Activated naive CD4-positive, alpha-beta T cell treated with anti-CD3 and anti-CD28 coated beads, Interleukin-2, amount 50 U/mL, for 72 hours (primary cell): ENCODE results near the gene SEZ6L2. TPM values are rescaled to one million over a fixed set of nuclear protein-coding genes. Genes with fewer than 3 reads are reported as not detected.
"Not testable (repeated sequence)": the region's sequence is repeated elsewhere in the genome, so short reads cannot be mapped to it uniquely, and the experiment has no call there.

Source experiments
- ATAC-seq, 2 donors: fragments of 150-1000 bp; cut with Tn5 transposase; 2 replicates each; pipeline ENCODE4 v1.10.0; 2021; ENCODE audit warnings: mild to moderate bottlenecking in 2 of 2, moderate library complexity in 2 of 2
- DNase-seq, 2 donors: peaks; one replicate each; pipeline ENCODE4 v3.0.0; 2021 to 2022; ENCODE audit warnings: low spot score in 2 of 2
- H3K27ac Mint-ChIP-seq, 2 donors: one replicate each; pipeline ENCODE4 v1.8.0; 2022; ENCODE audit warnings: mild to moderate bottlenecking in 2 of 2, mixed read lengths in 2 of 2
- H3K36me3 Mint-ChIP-seq, 2 donors: one replicate each; pipeline ENCODE4 v1.8.0; 2022; ENCODE audit warnings: mixed read lengths in 2 of 2
- H3K9me3 Mint-ChIP-seq, 2 donors: one replicate each; pipeline ENCODE4 v1.8.0; 2022; ENCODE audit warnings: mixed read lengths in 2 of 2
- total RNA-seq, 2 donors: library from RNA; stranded (reverse); gene quantifications; one replicate each; pipeline ENCODE4 v1.2.3, GENCODE V29; 2022

SEZ6L2 gene
- total RNA-seq, 2 donors from 2014 or later = 0.35 to 1.3 TPM

DNA sequence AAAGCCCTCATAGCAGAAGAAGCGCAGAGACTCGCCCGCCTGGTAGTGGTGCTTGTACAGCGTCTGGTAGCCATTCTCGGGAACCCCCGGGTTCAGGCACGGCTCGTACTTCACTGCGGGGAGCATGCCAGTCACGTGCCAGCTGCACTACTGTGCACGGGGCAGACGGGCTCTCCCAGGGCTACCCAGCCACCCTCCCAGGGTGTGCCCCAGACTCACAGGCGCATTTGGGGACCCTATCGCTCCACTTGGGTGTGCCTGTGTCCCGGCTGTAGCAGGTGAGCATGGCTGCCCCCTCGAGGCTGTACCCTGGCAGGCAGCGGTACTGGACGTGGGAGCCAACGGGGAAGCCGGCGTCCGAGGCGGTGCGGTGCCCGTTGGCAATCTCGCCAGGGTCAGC is 26.0 kb downstream of the SEZ6L2 start:
- ATAC-seq = no peak
- no peaks in the 10 kb centered on the region for H3K36me3 Mint-ChIP-seq

DNA sequence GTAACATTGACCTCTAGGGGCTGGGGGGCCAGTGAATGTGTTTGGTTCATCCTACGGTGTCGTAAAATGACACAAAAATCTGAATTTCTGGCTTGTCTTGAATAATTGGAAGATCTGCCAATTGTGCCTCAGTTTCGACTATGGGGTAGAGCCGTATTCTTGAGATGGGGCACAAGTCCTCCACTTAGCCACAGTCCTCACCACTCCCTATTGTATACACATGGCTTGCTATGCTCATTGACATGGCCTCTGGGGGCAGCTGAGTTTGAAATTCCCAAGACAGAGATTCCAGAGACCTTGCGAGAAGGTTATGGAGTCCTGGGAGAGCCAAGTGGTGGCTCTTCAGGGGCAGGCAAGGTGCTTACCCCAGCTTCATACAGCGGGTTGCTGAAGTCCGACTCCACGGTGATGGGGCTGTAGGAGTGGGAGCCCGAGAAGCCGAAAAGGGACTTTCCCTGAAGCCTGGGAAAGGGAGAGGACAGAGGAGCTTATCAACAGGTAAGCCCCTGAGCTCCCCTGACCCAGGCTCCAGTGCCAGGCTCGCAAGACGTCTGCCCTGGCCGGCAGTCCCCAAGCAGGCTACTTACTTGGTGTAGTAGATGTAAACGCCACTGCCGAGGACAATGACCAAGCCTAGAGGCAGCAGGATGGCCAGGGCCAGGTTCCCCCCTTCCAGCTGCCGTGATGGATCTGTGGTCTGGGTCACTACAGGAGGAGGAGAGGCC is 27.4 kb downstream of the SEZ6L2 start:
- H3K27ac Mint-ChIP-seq = no peak overlapping the region
- ATAC-seq (no peak), DNase-seq (no peak)
- no peaks in the 10 kb centered on the region for H3K36me3 Mint-ChIP-seq
- H3K9me3 Mint-ChIP-seq = no peaks in the 10 kb centered on the region

More for the DNA sequence above, 26.0 kb downstream of the SEZ6L2 start:
- H3K27ac Mint-ChIP-seq = no peak overlapping the region
- no peaks in the 10 kb centered on the region for H3K9me3 Mint-ChIP-seq
- DNase-seq = no peak

DNA sequence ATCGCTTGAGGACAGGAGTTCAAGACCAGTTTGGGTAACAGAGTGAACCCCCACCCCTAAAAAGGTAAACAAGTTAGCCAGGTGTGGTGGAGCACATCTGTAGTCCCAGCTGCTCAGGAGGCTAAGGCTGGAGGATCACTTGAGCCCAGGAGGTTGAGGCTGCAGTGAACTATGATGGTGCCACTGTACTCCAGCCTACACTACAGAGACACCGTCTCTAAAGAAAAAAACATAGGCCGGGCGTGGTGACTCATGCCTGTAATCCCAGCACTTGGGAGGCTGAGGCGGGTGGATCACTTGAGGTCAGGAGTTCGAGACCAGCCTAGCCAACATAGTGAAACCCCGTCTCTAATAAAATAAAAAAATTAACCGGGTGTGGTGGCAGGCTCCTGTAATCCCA is 30.3 kb downstream of the SEZ6L2 start:
- ATAC-seq, H3K27ac Mint-ChIP-seq, H3K9me3 Mint-ChIP-seq, DNase-seq, H3K36me3 Mint-ChIP-seq: not testable (repeated sequence)

DNA sequence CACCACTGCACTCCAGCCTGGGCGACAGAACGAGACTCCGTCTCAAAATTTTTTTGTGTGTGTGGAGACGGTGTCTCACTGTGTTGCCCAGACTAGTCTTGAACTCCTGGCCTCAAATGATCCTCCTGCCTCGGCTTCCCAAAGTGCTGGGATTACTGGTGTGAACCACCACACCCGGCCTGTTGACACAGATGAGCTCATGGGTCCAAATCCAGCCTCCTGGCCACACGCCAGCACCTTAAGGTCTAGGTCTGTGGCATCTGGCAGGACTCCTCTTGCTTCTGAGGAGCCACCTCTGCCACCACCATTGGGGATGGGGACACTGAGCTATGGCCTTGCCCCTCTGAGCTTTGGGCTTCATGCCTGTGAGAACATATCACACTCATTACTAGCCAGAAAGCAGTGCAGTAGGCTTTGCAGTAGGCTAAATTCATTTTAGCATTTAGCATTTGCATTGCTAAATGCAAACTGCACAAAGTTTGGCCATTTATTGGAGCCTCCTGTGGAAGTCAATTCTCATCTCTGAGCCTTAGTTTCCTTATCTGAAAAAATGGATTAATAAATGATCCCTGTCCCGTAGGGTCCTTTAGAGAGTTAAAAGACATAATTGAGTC is 30.8 kb downstream of the SEZ6L2 start:
- Mint-ChIP-seq H3K27ac (no peak overlapping the region), H3K36me3 (no peaks in the 10 kb centered on the region), H3K9me3 (no peaks in the 10 kb centered on the region)
- no peak for ATAC-seq
- no peak for DNase-seq

DNA sequence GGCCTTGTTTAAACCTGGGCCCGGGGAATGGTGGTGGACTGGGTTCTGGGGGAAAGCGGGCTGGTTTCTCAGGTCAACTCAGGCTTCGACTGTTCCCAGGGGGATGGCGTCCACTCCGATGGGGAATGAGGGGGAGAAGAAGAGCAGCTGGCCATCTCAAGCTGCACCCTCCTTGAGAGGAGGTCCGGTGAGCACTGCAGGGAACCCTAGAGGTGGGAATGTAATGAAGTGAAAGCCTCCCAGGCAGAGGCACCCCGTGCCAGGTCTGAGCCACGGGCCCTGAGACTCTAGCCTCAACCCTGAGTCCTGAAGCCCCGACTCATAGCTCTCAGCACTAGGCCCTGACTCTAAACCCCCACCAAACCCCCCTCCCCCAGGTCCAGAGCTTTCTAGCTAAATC is 35.1 kb downstream of the SEZ6L2 start:
- H3K9me3 Mint-ChIP-seq = no peaks in the 10 kb centered on the region
- peaks cover 6% of the 10 kb centered on the region in 2 donors for H3K36me3 Mint-ChIP-seq
- ATAC-seq = no peak
- H3K27ac Mint-ChIP-seq = peak overlapping the region in 1 of 2 donors; percentile 97
- no peak for DNase-seq

DNA sequence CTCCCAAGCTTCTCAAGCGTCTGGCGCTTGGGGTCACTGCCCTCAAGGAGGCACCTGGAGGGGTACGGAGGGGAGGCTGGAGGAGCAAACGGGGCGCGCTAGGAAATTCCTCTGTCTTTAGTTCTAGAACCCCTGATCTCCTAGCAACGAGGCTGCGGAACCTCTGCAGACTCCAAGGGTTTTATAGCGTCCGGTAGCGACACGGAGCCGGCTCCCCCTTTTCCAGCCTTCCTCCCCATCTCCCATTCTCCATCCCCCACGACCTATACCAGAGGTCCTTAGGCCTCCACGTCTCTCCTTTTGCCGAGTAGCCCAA is 35.7 kb downstream of the SEZ6L2 start:
- H3K9me3 Mint-ChIP-seq = no peaks in the 10 kb centered on the region
- DNase-seq = no peak
- H3K27ac Mint-ChIP-seq = peak overlapping the region; percentile 97 to 99
- H3K36me3 Mint-ChIP-seq = peaks cover 6% of the 10 kb centered on the region in 2 donors
- ATAC-seq = no peak

DNA sequence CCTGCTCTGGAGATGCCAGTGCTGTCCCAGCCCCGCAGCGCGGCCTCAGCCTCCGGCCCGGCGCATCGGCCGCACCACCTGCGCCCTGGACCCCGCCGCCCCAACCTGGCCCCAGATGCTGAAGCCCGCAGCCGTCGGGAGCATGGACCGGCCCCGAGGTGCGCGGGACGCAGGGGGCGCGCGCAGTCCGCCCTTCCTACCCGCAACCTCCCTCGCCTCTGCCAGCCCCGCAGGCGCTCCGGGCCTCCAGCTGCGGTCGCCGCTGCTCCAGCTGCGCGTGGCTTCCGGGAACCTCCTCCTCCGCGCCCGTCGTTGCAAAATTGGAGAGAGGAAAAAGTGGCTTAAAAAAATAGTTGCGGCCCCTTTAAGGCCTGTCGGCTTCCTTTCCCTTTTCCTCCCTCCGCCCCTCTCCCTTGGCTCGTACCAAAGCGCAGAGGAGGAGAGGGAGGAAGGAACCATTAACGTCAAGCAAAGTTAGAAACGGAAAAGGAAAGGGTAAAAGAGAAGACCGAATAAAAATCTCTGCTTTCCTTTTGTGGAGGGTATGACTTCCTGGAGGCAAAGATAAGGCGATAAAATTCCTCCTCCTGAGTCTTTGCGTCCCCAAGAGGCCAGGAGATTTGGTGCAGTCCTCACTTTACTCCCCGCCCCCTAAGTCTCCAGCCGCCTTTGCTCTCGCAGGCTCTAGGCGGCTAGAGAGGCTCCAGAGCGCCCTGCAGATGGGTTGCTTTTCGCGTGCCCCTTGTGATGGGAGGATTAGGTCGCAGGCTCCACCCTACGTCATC is 36.3 kb downstream of the SEZ6L2 start, which contains the start of gene CDIPT:
CDIPT (minus strand) TSS at position 343 of the 785 bp plus-strand sequence. CDS start 369 bp downstream, outside the sequence.
- peak; percentile 87 to 92 for DNase-seq
- Mint-ChIP-seq H3K9me3 (no peaks in the 10 kb centered on the region), H3K36me3 (peaks cover 6 to 12% of the 10 kb centered on the region in 2 donors), H3K27ac (peak within 1 kb of the TSS; percentile 97 to 99)
- peak; percentile 90 to 99 for ATAC-seq

DNA sequence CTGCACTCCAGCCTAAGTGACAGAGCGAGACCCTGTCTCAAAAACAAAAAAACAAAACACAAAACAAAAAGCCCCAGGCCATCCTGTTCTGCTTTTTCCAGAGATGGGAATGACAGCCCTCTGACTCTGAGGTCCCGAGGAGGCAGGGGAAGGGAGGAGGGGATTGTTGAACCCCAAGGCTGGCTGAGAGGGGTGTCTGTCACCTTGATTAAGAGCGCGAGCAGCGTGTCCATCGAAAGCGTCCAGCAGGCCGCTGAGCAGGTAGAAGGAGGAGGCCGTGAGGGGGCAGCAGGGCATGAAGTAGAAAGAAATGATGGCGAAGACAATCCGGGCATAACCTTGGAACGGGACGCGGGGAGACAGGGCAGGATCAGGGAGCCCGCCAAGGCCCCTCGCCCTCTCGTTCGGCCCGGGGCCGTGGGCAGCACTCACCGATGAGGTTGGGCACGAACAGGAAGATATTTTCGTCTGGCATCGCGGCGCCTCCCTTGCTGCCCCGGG is 36.9 kb downstream of the SEZ6L2 start:
- peak overlapping the region; percentile 96 to 97 for H3K27ac Mint-ChIP-seq
- H3K9me3 Mint-ChIP-seq = no peaks in the 10 kb centered on the region
- DNase-seq = peak in 1 of 2 donors; percentile 21
- H3K36me3 Mint-ChIP-seq = peaks cover 6 to 12% of the 10 kb centered on the region in 2 donors
- ATAC-seq = peak in 1 of 2 donors; percentile 9

DNA sequence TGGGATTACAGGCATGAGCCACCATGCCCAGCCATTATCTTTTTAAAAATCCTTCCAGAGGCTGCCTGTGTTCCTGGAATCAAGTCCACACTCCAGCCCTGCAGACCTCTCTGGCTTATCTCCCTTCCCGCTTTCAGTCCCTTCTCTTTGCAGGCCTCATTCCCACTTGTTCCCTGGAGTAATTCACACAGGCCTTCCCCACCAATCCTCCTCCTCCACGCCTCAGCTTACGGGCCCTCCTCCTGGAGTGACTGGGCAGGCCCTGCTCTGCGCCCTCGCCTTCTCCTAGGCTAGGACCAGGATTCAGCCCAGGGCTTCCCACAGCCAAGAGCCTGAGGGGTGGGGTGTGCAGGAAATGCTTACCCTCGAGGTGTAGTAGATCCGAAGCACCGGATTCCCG is 39.1 kb downstream of the SEZ6L2 start:
- peak overlapping the region; percentile 52 to 92 for H3K27ac Mint-ChIP-seq
- peaks cover 6 to 12% of the 10 kb centered on the region in 2 donors for H3K36me3 Mint-ChIP-seq
- no peak for ATAC-seq

DNA sequence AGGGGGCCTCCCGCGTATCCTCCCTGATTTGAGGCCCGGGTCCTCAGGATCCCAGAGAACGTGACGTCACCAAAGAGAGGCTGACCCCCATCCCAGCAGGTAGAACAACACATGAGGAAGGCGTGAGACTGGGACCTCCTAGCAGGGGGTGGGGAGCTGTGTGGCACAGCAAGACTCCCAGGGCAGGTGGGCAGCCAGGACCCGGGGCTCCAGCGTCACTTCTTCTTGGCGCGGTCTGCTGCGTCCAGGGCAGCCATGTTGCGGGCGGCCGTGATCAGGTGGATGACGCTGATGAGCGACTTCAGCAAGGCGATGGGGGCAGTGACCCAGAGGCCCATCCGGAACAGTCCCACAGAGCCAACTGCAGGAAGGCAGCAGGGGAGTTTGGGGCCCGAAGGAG is 40.4 kb downstream of the SEZ6L2 start:
- Mint-ChIP-seq H3K36me3 (peaks cover 6 to 12% of the 10 kb centered on the region in 2 donors), H3K27ac (no peak overlapping the region), H3K9me3 (no peaks in the 10 kb centered on the region)
- DNase-seq (no peak), ATAC-seq (no peak)

More for the DNA sequence above, 39.1 kb downstream of the SEZ6L2 start:
- no peak for DNase-seq
- H3K9me3 Mint-ChIP-seq = no peaks in the 10 kb centered on the region

DNA sequence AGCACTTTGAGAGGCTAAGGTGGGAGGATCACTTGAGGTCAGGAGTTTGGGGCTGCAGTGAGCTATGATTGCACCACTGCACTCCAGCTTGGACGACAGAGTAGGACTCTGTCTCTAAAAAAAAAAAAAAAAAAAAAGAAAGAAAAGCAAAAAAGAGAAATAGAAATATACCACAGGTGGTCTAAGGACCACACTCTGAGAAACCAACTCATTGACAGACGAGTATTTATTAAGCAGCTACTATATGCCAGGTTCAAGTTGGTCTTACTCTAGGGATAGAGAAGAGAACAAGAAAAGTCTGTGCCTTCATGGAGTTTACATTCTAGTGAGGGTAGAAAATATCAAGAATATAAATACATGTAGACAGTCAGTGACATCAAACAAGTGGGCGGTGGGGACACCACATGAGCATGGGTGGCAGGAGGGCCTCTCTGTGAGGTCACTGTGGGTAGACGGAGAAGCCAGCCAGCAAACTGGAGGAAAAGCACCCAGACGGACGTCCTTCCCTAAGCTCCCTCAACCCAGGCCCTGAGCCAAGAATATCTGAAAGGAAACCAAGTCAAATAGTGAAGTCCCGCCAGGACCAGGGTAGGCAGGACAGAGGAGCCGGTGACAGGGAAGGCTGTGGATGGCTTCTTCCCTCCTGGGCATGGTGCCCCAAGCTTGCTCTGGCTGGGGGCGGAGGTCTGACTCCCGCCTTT is 41.1 kb downstream of the SEZ6L2 start:
- H3K9me3 Mint-ChIP-seq = no peaks in the 10 kb centered on the region
- H3K27ac Mint-ChIP-seq = peak overlapping the region in 1 of 2 donors; percentile 31
- no peak for DNase-seq
- no peak for ATAC-seq
- H3K36me3 Mint-ChIP-seq = peaks cover 6 to 12% of the 10 kb centered on the region in 2 donors

DNA sequence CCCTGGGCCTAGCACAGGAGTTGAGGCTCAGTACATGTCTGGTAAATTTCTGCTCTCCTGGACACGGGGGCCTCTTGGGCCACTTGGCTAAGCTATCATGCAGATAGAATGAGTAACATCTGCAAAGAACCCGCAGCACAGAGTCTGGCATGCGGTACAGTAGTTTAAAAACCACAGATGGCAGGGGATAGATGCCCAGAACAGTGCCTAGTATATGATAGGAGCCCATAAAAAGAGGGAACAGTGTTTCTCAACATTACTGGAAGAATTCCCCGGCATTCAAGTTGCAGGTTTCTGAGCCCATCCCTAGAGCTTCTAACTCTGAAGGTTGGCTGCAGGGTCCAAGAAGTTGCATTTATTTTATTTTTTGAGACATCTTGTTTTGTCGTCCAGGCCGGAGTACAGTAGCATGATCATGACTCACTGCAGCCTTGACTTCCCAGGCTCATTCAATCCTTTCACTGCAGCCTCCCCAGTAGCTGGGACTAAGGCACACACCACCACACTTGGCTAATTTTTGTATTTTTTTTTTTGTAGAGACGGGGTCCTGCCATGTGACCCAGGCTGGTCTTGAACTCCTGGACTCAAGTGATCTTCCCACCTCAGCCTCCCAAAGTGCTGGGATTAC is 42.1 kb downstream of the SEZ6L2 start:
- Mint-ChIP-seq H3K36me3 (peaks cover 2 to 7% of the 10 kb centered on the region in 2 donors), H3K9me3 (no peaks in the 10 kb centered on the region), H3K27ac (no peak overlapping the region)
- DNase-seq (no peak), ATAC-seq (no peak)

DNA sequence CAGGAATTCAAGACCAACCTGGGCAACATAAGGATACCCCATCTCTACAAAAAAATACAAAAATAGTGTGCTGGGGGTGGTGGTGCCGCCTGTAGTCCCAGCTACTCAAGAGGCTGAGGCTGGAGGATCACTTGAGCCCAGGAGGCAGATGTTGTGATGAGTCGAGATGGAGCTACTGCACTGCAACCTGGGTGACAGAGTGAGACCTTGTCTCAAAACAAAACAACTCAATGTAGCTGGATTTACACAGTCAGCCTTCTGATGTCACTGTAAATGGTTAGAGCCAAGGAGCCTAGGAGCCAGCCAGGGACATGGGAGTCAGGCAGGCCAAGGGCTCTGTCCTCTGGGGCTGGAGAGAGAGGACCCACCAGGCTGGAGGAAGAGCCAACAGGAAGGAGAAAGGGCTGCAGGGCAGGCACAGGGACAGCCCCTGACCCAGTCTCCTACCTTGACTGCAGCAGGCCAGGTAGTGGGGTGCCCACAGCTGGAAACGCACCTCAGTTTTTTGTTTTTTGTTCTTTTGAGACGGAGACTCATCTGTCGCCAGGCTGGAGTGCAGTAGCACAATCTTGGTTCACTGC is 44.7 kb downstream of the SEZ6L2 start:
- Mint-ChIP-seq H3K9me3 (no peaks in the 10 kb centered on the region), H3K36me3 (peaks cover 0 to 6% of the 10 kb centered on the region in 2 donors), H3K27ac (peak overlapping the region; percentile 25 to 52)
- ATAC-seq (peak; percentile 47 to 56), DNase-seq (no peak)

DNA sequence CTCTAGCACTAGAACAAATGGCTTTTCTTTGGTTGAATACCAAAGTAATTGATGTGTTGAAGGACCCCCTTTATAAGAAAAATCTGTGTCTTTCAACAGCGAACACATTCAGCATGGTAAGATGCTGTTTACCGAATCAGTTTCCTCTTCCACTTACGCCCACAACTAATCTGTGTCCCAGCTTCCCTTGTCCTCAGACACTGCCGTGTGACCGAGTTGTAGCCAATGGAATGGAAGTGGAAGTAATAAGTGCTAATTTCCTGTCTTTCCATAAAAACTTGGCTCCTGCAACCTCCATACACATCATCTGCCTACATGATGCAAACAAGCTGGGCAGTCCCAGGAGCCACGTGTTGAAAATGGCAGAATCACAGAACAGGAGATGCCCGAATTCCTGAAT is 46.7 kb downstream of the SEZ6L2 start:
- no peaks in the 10 kb centered on the region for H3K36me3 Mint-ChIP-seq
- H3K27ac Mint-ChIP-seq = no peak overlapping the region
- no peak for DNase-seq
- no peak for ATAC-seq
- H3K9me3 Mint-ChIP-seq = no peaks in the 10 kb centered on the region

DNA sequence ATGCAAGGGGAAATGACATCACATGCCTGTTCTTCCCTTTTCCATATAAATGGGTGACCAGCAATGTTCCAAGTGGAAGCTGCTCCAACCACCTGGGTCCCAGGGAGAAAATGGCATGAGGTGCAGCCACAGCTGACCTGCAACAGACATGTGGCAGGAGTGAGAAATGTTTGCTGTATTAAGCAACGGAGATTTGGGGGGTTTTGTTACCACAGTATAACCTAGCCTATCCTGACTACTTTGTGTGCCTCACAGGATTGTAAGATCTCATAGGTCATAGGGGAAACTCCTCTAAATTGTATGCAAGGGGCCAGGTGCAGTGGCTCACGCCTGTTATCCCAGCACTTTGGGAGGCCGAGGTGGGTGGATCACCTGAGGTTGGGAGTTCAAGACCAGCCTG is 48.4 kb downstream of the SEZ6L2 start:
- Mint-ChIP-seq H3K27ac (no peak overlapping the region), H3K9me3 (no peaks in the 10 kb centered on the region), H3K36me3 (peaks cover 0 to 6% of the 10 kb centered on the region in 2 donors)
- DNase-seq = no peak
- no peak for ATAC-seq

DNA sequence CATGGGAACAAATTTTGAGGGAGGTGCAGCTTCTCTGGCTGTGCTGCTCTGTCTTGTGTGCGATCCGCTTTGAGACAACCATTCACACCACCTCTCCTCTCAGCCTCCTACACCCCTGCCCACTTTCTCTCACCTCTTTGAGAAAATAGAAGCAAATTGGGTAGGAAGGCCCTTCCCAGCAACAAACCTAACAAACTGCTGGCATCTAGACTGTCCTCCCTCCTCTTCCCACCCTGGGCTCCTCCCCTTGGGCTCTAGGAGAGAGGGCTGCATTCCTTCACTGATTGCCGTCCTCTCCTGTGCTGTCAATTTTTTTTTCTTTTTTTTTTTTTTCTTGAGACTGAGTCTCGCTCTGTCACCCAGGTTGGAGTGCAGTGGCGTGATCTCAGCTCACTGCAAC is 49.8 kb downstream of the SEZ6L2 start:
- Mint-ChIP-seq H3K27ac (peak overlapping the region in 1 of 2 donors; percentile 22), H3K9me3 (no peaks in the 10 kb centered on the region), H3K36me3 (peaks cover 4 to 12% of the 10 kb centered on the region in 2 donors)
- DNase-seq = no peak
- ATAC-seq = no peak
